ENCODE results near the gene RBM15.

Gene RBM15

GRCh38 chr1:110343249-110343648 lies 4.1 kb downstream of the RBM15 start:
- no peaks in the 10 kb centered on the region for H3K9me2 ChIP-seq (ENCODE audit: low read depth, low read length)
- no peaks in the 10 kb centered on the region for H3K27me3 ChIP-seq (ENCODE audit: insufficient read depth, low read length)
- H3K27ac ChIP-seq (ENCODE audit: low read depth, low read length, poor library complexity, severe bottlenecking), result peak overlapping the region; percentile 26
- H3K36me3 ChIP-seq (ENCODE audit: insufficient read depth, low read length), result peaks cover 80% of the 10 kb centered on the region
- peak overlapping the region; percentile 92 for H3K9ac ChIP-seq (ENCODE audit: low read length)
- H3F3A ChIP-seq (ENCODE audit: insufficient read depth, low read length), result no peaks in the 10 kb centered on the region
- peak overlapping the region; percentile 82 for H3K4me3 ChIP-seq (ENCODE audit: low read depth, low read length, poor library complexity, severe bottlenecking)
- H3K4me1 ChIP-seq (ENCODE audit: insufficient read depth, low read length, severe bottlenecking), result peaks cover 80% of the 10 kb centered on the region
- no peaks in the 10 kb centered on the region for H3K9me3 ChIP-seq (ENCODE audit: low read length)
- peaks cover 4% of the 10 kb centered on the region; the same call in 1 of the 2 replicates for H4K20me1 ChIP-seq (ENCODE audit: insufficient read depth, low read length)
- TF ChIP-seq CTCF (IDR thresholded peaks at IDR 0.05; ENCODE audit: low read length) (no peak), EZH2 (IDR thresholded peaks at IDR 0.05; ENCODE audit: borderline replicate concordance, low read length) (no peak)
- H3K79me2 ChIP-seq (ENCODE audit: insufficient read depth, low read length), result peaks cover 86% of the 10 kb centered on the region
- no peak overlapping the region for H2AFZ ChIP-seq (ENCODE audit: low read length)
- peak overlapping the region; percentile 74 for H3K4me2 ChIP-seq (ENCODE audit: low read length)

GRCh38 chr1:110344152-110344551 lies 5.0 kb downstream of the RBM15 start:
- Histone ChIP-seq H3K27me3 (ENCODE audit: insufficient read depth, low read length) (no peaks in the 10 kb centered on the region), H4K20me1 (ENCODE audit: insufficient read depth, low read length) (peaks cover 9% of the 10 kb centered on the region; the same call in 1 of the 2 replicates), H3K27ac (ENCODE audit: low read depth, low read length, poor library complexity, severe bottlenecking) (peak overlapping the region; percentile 26), H3K9ac (ENCODE audit: low read length) (peak overlapping the region; percentile 92), H3K9me3 (ENCODE audit: low read length) (no peaks in the 10 kb centered on the region), H3K4me1 (ENCODE audit: insufficient read depth, low read length, severe bottlenecking) (peaks cover 89% of the 10 kb centered on the region), H3K79me2 (ENCODE audit: insufficient read depth, low read length) (peaks cover 95% of the 10 kb centered on the region), H3K9me2 (ENCODE audit: low read depth, low read length) (no peaks in the 10 kb centered on the region), H3K4me3 (ENCODE audit: low read depth, low read length, poor library complexity, severe bottlenecking) (peak overlapping the region; percentile 82), H3K4me2 (ENCODE audit: low read length) (peak overlapping the region; percentile 74), H3K36me3 (ENCODE audit: insufficient read depth, low read length) (peaks cover 89% of the 10 kb centered on the region), H2AFZ (ENCODE audit: low read length) (no peak overlapping the region), H3F3A (ENCODE audit: insufficient read depth, low read length) (no peaks in the 10 kb centered on the region)
- TF ChIP-seq EZH2 (IDR thresholded peaks at IDR 0.05; ENCODE audit: borderline replicate concordance, low read length), result no peak
- TF ChIP-seq CTCF (IDR thresholded peaks at IDR 0.05; ENCODE audit: low read length), result no peak

- Histone ChIP-seq H3K27ac (ENCODE audit: low read depth, low read length, poor library complexity, severe bottlenecking) (peak overlapping the region; percentile 13), H4K20me1 (ENCODE audit: insufficient read depth, low read length) (peaks cover 12% of the 10 kb centered on the region; the same call in 1 of the 2 replicates), H3K36me3 (ENCODE audit: insufficient read depth, low read length) (peaks cover 98% of the 10 kb centered on the region), H3K9me3 (ENCODE audit: low read length) (no peaks in the 10 kb centered on the region), H3K9ac (ENCODE audit: low read length) (peak overlapping the region; percentile 92), H2AFZ (ENCODE audit: low read length) (no peak overlapping the region), H3K4me2 (ENCODE audit: low read length) (peak overlapping the region; percentile 74), H3K4me3 (ENCODE audit: low read depth, low read length, poor library complexity, severe bottlenecking) (peak overlapping the region; percentile 82), H3K4me1 (ENCODE audit: insufficient read depth, low read length, severe bottlenecking) (peaks cover 100% of the 10 kb centered on the region), H3K79me2 (ENCODE audit: insufficient read depth, low read length) (peaks cover 100% of the 10 kb centered on the region), H3F3A (ENCODE audit: insufficient read depth, low read length) (no peaks in the 10 kb centered on the region), H3K27me3 (ENCODE audit: insufficient read depth, low read length) (no peaks in the 10 kb centered on the region), H3K9me2 (ENCODE audit: low read depth, low read length) (no peaks in the 10 kb centered on the region)
- TF ChIP-seq EZH2 (IDR thresholded peaks at IDR 0.05; ENCODE audit: borderline replicate concordance, low read length) (no peak), CTCF (IDR thresholded peaks at IDR 0.05; ENCODE audit: low read length) (no peak)
Observed at GRCh38 chr1:110345480-110345879, 6.3 kb downstream of the RBM15 start.

Data from OCI-LY1 (cell line).